ENCODE measurements around the gene TSC1.

The TSC1 gene

GRCh38 chr9:132863096-132863495 is 81.3 kb downstream of the TSC1 start:
- no peak for DNase-seq (ENCODE audit: low read depth in 2 of 2)

GRCh38 chr9:132862533-132862932 is 81.9 kb downstream of the TSC1 start:
- no peak for DNase-seq (ENCODE audit: low read depth in 2 of 2)

- DNase-seq (ENCODE audit: low read depth in 2 of 2) = no peak
These were observed 82.8 kb downstream of the TSC1 start for GRCh38 chr9:132861666-132862065.

- DNase-seq (ENCODE audit: low read depth in 2 of 2) = no peak
These were observed 85.7 kb downstream of the TSC1 start for GRCh38 chr9:132858751-132859150.

- DNase-seq (ENCODE audit: low read depth in 2 of 2) = no peak
These were observed 86.6 kb downstream of the TSC1 start for GRCh38 chr9:132857616-132858342.

GRCh38 chr9:132857031-132857430 is 87.4 kb downstream of the TSC1 start:
- DNase-seq (ENCODE audit: low read depth in 2 of 2) = no peak

- no peak for DNase-seq (ENCODE audit: low read depth in 2 of 2)
These were observed 88.5 kb downstream of the TSC1 start for GRCh38 chr9:132855904-132856303.

GRCh38 chr9:132854832-132855231 is 89.6 kb downstream of the TSC1 start:
- DNase-seq (ENCODE audit: low read depth in 2 of 2) = no peak

- DNase-seq (ENCODE audit: low read depth in 2 of 2) = no peak
These were observed 90.9 kb downstream of the TSC1 start for GRCh38 chr9:132853482-132853881.

- no peak for DNase-seq (ENCODE audit: low read depth in 2 of 2)
These were observed 95.2 kb downstream of the TSC1 start for GRCh38 chr9:132849185-132849706.

GRCh38 chr9:132846918-132847515 is 97.4 kb downstream of the TSC1 start:
- DNase-seq (ENCODE audit: low read depth in 2 of 2) = no peak

GRCh38 chr9:132846109-132846917 is 98.1 kb downstream of the TSC1 start:
- no peak for DNase-seq (ENCODE audit: low read depth in 2 of 2)

- DNase-seq (ENCODE audit: low read depth in 2 of 2) = no peak
These were observed 102.0 kb downstream of the TSC1 start for GRCh38 chr9:132842124-132843044.

Data from stimulated activated CD8-positive, alpha-beta memory T cell treated with anti-CD3 and anti-CD28 coated beads, Interleukin-7, amount 100 ng/mL, for 4 hours (primary cell).